Measurements from ENCODE around the gene SEC22C.

Gene SEC22C

DNA sequence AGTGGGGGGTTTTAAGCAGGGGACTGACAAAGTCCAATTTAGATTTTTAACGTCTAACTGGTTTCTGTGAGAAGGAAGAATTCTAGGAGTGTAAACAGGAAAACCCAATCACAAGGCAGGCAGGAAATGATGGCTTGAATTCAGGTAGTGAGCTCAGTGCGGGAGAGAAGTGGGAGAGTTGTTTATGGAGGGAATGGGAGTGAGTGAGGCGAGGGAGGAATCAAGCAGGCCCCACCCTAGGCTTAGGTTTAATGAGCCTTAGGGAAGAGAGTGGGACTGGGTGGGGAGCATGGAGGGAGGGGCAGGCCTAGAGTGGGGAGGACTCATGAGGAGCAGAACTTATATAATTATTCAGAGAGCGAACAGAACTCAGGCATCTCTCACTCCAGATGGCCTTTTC lies 61.4 kb downstream of the SEC22C start:
- no peak overlapping the region for H2AFZ ChIP-seq
- H3K4me3 ChIP-seq (ENCODE audit: low read depth, low read length): no peak overlapping the region
- H3K4me1 ChIP-seq: no peaks in the 10 kb centered on the region

DNA sequence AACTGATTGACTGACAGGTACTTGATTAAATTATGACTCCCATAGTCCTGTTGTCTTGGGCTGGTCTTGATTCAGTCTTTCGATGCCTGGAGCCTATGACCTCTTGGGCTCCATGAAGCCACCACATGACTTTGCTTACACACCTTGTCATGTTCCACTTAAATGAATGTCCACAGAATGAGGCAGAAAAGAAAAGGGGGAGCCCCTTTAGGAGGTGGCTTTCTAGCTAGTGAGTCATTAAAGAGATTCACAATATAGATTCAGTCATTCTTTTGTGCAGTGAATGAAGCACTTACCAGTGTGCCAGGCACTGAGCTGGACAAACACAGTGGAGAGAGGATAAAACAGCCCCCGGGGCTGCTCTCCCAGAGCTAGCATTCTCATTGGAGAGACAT lies 62.2 kb downstream of the SEC22C start:
- no peaks in the 10 kb centered on the region for H3K4me1 ChIP-seq
- TF ChIP-seq, protein P1, sequence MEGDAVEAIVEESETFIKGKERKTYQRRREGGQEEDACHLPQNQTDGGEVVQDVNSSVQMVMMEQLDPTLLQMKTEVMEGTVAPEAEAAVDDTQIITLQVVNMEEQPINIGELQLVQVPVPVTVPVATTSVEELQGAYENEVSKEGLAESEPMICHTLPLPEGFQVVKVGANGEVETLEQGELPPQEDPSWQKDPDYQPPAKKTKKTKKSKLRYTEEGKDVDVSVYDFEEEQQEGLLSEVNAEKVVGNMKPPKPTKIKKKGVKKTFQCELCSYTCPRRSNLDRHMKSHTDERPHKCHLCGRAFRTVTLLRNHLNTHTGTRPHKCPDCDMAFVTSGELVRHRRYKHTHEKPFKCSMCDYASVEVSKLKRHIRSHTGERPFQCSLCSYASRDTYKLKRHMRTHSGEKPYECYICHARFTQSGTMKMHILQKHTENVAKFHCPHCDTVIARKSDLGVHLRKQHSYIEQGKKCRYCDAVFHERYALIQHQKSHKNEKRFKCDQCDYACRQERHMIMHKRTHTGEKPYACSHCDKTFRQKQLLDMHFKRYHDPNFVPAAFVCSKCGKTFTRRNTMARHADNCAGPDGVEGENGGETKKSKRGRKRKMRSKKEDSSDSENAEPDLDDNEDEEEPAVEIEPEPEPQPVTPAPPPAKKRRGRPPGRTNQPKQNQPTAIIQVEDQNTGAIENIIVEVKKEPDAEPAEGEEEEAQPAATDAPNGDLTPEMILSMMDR (IDR thresholded peaks at IDR 0.05): no peak
- no peaks in the 10 kb centered on the region for H3K79me2 ChIP-seq
- H3K9ac ChIP-seq: no peak overlapping the region
- H3K4me2 ChIP-seq (ENCODE audit: low read length): no peak overlapping the region
- no peak overlapping the region for H3K27ac ChIP-seq
- no peaks in the 10 kb centered on the region for H3K9me3 ChIP-seq (ENCODE audit: control insufficient read depth, low read length)
- H3K27me3 ChIP-seq (ENCODE audit: control insufficient read depth, insufficient read depth, low read length): no peaks in the 10 kb centered on the region
- no peak overlapping the region for H2AFZ ChIP-seq
- H3K36me3 ChIP-seq (ENCODE audit: control insufficient read depth, insufficient read depth, low read length): no peaks in the 10 kb centered on the region
- no peak overlapping the region for H3K4me3 ChIP-seq (ENCODE audit: low read depth, low read length)

More for the DNA sequence above, 61.4 kb downstream of the SEC22C start:
- H3K9me3 ChIP-seq (ENCODE audit: control insufficient read depth, low read length): no peaks in the 10 kb centered on the region
- no peaks in the 10 kb centered on the region for H3K79me2 ChIP-seq
- H3K9ac ChIP-seq: no peak overlapping the region
- no peak overlapping the region for H3K4me2 ChIP-seq (ENCODE audit: low read length)
- no peak overlapping the region for H3K27ac ChIP-seq
- H3K27me3 ChIP-seq (ENCODE audit: control insufficient read depth, insufficient read depth, low read length): no peaks in the 10 kb centered on the region
- H3K36me3 ChIP-seq (ENCODE audit: control insufficient read depth, insufficient read depth, low read length): no peaks in the 10 kb centered on the region
- TF ChIP-seq, protein P1 (IDR thresholded peaks at IDR 0.05): no peak

DNA sequence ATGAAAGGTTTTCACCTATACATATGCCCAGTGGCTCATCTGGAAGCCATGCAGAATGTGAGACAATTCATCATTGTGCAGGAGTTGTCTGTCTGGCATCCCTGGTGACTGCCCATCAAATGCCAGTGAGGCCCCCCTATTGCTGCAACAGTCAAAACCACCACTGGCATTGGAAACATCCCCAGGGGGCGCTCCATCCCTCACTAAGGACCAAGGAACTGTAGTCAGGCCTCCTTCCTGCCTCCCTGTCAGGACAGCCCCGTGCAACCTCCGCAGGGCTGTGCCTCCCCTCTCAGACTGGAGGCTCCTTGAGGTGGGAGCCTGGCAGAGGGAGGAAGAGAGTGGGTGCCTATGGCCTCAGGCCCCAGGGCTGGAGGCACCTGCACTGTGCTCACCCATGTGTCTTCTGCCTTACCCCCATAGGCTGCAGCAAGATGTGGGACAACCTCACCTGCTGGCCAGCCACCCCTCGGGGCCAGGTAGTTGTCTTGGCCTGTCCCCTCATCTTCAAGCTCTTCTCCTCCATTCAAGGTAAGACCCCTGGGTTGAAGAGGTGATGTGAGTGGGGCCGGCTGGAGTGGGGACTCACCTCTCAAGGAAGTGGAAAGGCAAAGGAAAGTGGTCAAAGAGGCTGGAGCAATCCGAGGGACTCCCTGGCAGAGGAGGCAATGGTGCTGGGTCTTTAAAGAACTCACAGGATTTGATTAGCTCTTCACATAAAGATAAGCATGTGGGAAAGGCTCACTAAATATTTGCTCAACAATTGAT lies 62.8 kb downstream of the SEC22C start:
- no peak overlapping the region for H3K4me3 ChIP-seq (ENCODE audit: low read depth, low read length)
- no peaks in the 10 kb centered on the region for H3K27me3 ChIP-seq (ENCODE audit: control insufficient read depth, insufficient read depth, low read length)
- H3K9ac ChIP-seq: no peak overlapping the region
- H3K9me3 ChIP-seq (ENCODE audit: control insufficient read depth, low read length): no peaks in the 10 kb centered on the region
- no peaks in the 10 kb centered on the region for H3K79me2 ChIP-seq
- no peaks in the 10 kb centered on the region for H3K4me1 ChIP-seq
- H3K27ac ChIP-seq: no peak overlapping the region
- no peak overlapping the region for H3K4me2 ChIP-seq (ENCODE audit: low read length)
- TF ChIP-seq, protein P1 (IDR thresholded peaks at IDR 0.05): no peak
- H2AFZ ChIP-seq: no peak overlapping the region
- no peaks in the 10 kb centered on the region for H3K36me3 ChIP-seq (ENCODE audit: control insufficient read depth, insufficient read depth, low read length)

DNA sequence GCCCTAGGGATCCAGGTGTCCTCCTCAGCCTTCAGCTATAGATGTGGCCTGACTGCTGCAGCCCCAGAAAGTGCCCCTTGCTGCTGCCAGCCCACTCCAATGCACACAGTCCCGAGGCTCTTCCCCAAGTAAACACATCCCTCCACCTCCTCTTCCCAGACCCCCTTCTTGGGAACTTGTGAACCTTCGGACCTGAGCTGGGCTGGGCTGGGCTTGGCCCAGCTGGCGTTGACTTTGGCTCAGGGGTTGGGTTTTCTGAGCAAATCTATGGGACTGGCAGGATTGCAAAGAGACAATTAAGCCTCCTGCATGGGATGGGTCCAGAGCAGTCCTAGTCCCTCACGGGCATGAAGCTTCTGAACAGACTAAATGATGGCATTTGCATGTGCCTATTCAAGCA lies 64.7 kb downstream of the SEC22C start:
- H3K4me2 ChIP-seq (ENCODE audit: low read length): no peak overlapping the region
- TF ChIP-seq, protein P1 (IDR thresholded peaks at IDR 0.05): no peak
- no peak overlapping the region for H3K9ac ChIP-seq
- no peak overlapping the region for H3K27ac ChIP-seq
- no peaks in the 10 kb centered on the region for H3K79me2 ChIP-seq
- H3K36me3 ChIP-seq (ENCODE audit: control insufficient read depth, insufficient read depth, low read length): no peaks in the 10 kb centered on the region
- no peaks in the 10 kb centered on the region for H3K4me1 ChIP-seq
- no peak overlapping the region for H2AFZ ChIP-seq
- H3K27me3 ChIP-seq (ENCODE audit: control insufficient read depth, insufficient read depth, low read length): no peaks in the 10 kb centered on the region
- no peak overlapping the region for H3K4me3 ChIP-seq (ENCODE audit: low read depth, low read length)
- H3K9me3 ChIP-seq (ENCODE audit: control insufficient read depth, low read length): no peaks in the 10 kb centered on the region

DNA sequence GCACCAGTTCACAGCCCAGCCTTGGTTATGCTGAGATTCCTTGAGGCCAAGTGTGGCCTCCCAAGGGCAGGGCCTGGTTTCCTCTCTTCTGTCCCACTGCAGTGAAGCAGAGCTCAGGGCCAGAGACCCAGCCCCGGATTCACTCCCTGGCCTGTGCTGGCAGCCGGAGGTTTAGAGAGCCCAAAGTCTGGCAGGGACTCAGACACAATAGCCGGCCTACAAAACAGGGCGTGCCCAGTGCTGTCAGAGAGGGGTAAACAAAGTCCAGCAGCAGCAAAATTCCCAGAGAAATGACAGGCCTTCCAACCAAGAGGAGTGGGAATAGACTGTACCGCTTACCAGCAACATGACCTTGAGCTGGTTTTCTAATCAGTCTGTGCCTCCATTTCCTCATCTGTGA lies 65.3 kb downstream of the SEC22C start:
- no peak overlapping the region for H3K4me2 ChIP-seq (ENCODE audit: low read length)
- H3K9me3 ChIP-seq (ENCODE audit: control insufficient read depth, low read length): no peaks in the 10 kb centered on the region
- no peak overlapping the region for H3K27ac ChIP-seq
- H3K4me3 ChIP-seq (ENCODE audit: low read depth, low read length): no peak overlapping the region
- no peak overlapping the region for H2AFZ ChIP-seq
- no peaks in the 10 kb centered on the region for H3K36me3 ChIP-seq (ENCODE audit: control insufficient read depth, insufficient read depth, low read length)
- no peaks in the 10 kb centered on the region for H3K79me2 ChIP-seq
- no peak overlapping the region for H3K9ac ChIP-seq
- H3K27me3 ChIP-seq (ENCODE audit: control insufficient read depth, insufficient read depth, low read length): no peaks in the 10 kb centered on the region
- TF ChIP-seq, protein P1 (IDR thresholded peaks at IDR 0.05): no peak
- no peaks in the 10 kb centered on the region for H3K4me1 ChIP-seq

All from parathyroid adenoma (tissue), 2 donors.